Breast epithelium (tissue), 4 donors: ENCODE results near the gene PSMF1. TPM values are rescaled to one million over a fixed set of nuclear protein-coding genes. Genes with fewer than 3 reads are reported as not detected.
A peak's percentile ranks its signal among the peaks of the same experiment; 100 is the strongest.

ENCODE experiments used
- DNase-seq, 2 donors: peaks; one replicate each; pipeline ENCODE4 v3.0.0-alpha.2; 2019; ENCODE audit warnings: low spot score in 2 of 2
- H3K27ac ChIP-seq, 2 donors: fragments of 200-600 bp; sonication (generic) in 1 of 2; one replicate each; pipeline ENCODE4 v1.5.1; 2016 to 2019; ENCODE audit warnings: mild to moderate bottlenecking in 1 of 2
- H3K27me3 ChIP-seq, 2 donors: fragments of 200-600 bp; sonication (generic) in 1 of 2; one replicate each; pipeline versions ENCODE4 v1.5.1 to v1.6.0; 2017 to 2019; ENCODE audit warnings: control low read depth in 1 of 2, mild to moderate bottlenecking in 1 of 2
- H3K36me3 ChIP-seq: fragments of 200-600 bp; one replicate; pipeline ENCODE4 v1.5.1; 2019
- H3K4me1 ChIP-seq, 2 donors: fragments of 200-600 bp; sonication (generic); one replicate each; pipeline ENCODE4 v1.5.1; 2016 to 2019; ENCODE audit warnings: control low read depth in 1 of 2
- H3K4me3 ChIP-seq, 3 donors: fragments of 200-600 bp; sonication (generic); 1 replicate in 2 of 3; 2 replicates in 1 of 3; pipeline ENCODE4 v1.5.1; 2016 to 2019; ENCODE audit warnings: mild to moderate bottlenecking in 3 of 3, moderate library complexity in 2 of 3
- H3K9me3 ChIP-seq, 2 donors: fragments of 200-600 bp; sonication (generic) in 1 of 2; one replicate each; pipeline ENCODE4 v1.5.1; 2016 to 2019; ENCODE audit warnings: control low read depth in 1 of 2
- POLR2A ChIP-seq: fragments of 450-650 bp; IDR thresholded peaks from one replicate; pipeline ENCODE4 v1.6.1; 2016; ENCODE audit warnings: antibody characterized with exemption, mild to moderate bottlenecking, moderate library complexity
- POLR2AphosphoS5 ChIP-seq, 3 donors: sonication (generic); formaldehyde crosslinking; IDR thresholded peaks; one replicate each; pipeline ENCODE4 v1.6.1; 2017; ENCODE audit warnings: antibody characterized with exemption in 3 of 3
- intact Hi-C: fragments of 100-400 bp; cut with DNase I; formaldehyde crosslinking; loops from one replicate; pipeline ENCODE4 v1.15.1; 2023; ENCODE audit warnings: low total_unique reads
- total RNA-seq, 3 donors: library from RNA; depleted of rRNA; stranded (reverse); fragments of >200 nt; gene quantifications; one replicate each; pipeline ENCODE4 v1.1.0, GENCODE V29; 2016
- TF ChIP-seq, protein P1 (sequence below), 3 donors: fragments of 450-650 bp; IDR thresholded peaks; one replicate each; pipeline ENCODE4 v1.5.1; 2016 to 2017; ENCODE audit warnings: antibody characterized with exemption in 3 of 3, mild to moderate bottlenecking in 3 of 3, moderate library complexity in 3 of 3

PSMF1 gene
- total RNA-seq, 3 donors from 2014 or later = 71.7 to 98.4 (median 75.1) TPM

DNA sequence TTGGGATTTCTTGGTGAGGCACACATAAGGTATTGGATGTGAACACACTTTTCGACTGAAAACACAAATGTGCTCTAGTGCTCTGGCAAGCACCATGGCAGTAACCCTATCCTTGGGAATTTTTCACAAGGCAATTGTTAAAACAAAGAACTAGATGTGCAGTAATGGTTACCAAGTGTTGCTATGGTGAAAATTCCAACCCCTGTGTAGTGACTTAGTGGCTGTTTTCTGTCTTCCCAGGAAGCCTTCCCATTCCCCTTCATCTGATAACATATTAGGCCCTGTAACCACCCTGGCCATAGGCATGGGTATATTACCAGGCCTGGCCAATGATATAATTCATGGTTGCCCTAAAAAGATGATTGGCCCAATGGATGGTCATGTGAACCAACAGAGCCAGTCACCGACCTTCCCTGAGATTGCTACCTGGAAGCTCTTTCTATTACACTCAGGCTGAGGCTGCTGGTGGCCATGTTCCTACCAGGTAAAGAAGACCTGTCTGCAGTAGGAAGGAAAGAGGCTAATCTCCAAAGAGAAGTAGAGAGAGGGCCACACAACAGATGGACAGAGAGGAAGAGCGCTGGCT is 89.0 kb downstream of the PSMF1 start:
- Histone ChIP-seq H3K27me3 (peaks cover 0 to 5% of the 10 kb centered on the region in 2 donors), H3K9me3 (no peaks in the 10 kb centered on the region), H3K4me3 (no peak overlapping the region), H3K36me3 (no peaks in the 10 kb centered on the region), H3K4me1 (no peaks in the 10 kb centered on the region), H3K27ac (no peak overlapping the region)
- no peak for DNase-seq
- intact Hi-C loops = no loop called here
- no peak for TF ChIP-seq POLR2AphosphoS5 (IDR thresholded peaks at IDR 0.05)

DNA sequence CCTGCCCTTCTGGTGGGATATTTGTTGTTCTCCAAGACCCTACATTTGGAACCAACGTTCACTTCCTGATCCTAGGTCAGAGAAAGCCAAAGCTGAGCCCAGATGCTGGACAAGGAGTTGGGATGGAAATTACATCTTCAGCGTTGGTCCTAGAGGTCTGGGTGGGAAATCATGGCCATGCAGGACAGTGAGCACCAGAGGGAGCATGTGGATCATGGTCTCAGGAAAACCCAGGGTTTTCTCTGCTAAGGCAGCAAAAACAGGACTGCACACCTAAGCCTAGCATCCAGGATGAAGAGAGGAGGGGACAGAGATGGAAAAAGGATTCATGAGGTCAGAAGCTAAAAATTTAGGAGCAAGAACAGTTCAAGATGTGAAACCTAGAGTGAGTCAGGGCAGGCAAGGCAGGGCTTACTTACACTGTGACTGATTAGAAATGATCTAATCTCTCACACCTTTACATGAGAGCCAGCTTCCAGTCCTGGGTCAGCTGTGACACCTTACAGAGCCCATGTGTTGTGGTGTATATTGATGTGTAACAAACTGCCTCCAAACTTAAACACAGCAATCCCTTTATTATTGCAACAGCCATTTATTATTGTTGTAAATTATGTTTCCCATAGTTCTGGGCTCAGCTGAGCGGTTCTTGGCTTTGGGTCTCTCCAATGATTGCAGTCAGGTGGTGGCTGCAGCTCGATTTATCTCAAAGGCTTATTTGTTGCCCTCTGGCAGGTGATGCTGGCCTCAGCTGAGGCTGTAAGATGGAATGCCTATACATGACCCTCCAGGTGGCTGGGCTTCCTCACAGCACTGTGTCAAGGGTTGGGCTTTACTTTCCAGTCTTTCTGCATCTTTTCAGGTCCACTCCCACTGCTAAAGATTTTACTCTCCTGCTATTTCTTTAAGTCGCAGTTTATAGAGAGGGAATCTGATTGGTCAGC is 91.3 kb downstream of the PSMF1 start:
- no peak for DNase-seq
- TF ChIP-seq, protein P1, sequence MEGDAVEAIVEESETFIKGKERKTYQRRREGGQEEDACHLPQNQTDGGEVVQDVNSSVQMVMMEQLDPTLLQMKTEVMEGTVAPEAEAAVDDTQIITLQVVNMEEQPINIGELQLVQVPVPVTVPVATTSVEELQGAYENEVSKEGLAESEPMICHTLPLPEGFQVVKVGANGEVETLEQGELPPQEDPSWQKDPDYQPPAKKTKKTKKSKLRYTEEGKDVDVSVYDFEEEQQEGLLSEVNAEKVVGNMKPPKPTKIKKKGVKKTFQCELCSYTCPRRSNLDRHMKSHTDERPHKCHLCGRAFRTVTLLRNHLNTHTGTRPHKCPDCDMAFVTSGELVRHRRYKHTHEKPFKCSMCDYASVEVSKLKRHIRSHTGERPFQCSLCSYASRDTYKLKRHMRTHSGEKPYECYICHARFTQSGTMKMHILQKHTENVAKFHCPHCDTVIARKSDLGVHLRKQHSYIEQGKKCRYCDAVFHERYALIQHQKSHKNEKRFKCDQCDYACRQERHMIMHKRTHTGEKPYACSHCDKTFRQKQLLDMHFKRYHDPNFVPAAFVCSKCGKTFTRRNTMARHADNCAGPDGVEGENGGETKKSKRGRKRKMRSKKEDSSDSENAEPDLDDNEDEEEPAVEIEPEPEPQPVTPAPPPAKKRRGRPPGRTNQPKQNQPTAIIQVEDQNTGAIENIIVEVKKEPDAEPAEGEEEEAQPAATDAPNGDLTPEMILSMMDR (IDR thresholded peaks at IDR 0.05) = no peak
- TF ChIP-seq POLR2A = no peak
- no peak for TF ChIP-seq POLR2AphosphoS5 (IDR thresholded peaks at IDR 0.05)
- Histone ChIP-seq H3K4me1 (no peaks in the 10 kb centered on the region), H3K27me3 (peaks cover 0 to 5% of the 10 kb centered on the region in 2 donors), H3K9me3 (no peaks in the 10 kb centered on the region), H3K4me3 (no peak overlapping the region), H3K36me3 (no peaks in the 10 kb centered on the region), H3K27ac (no peak overlapping the region)
- intact Hi-C loops = no loop called here

DNA sequence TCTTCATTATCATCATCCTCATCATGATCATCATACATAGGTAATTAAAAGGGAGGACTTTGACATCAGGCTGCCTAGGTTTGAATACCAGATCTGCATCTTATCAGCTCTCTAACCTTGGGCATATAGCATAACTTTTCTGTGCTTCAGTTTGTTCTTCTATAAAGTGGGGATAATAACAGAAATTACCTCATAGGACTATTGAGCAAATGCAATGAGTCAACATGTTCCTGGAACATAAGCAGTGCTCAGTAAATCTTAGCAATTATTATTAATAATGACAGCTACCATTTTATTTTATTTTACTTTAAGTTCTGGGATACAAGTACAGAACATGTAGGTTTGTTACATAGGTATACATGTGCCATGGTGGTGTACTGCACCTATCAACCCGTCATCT is 92.1 kb downstream of the PSMF1 start:
- Histone ChIP-seq H3K36me3 (no peaks in the 10 kb centered on the region), H3K4me1 (no peaks in the 10 kb centered on the region), H3K4me3 (no peak overlapping the region), H3K27me3 (peaks cover 0 to 10% of the 10 kb centered on the region in 2 donors), H3K27ac (no peak overlapping the region), H3K9me3 (no peaks in the 10 kb centered on the region)
- no peak for DNase-seq
- no peak for TF ChIP-seq POLR2A
- TF ChIP-seq, protein P1 (IDR thresholded peaks at IDR 0.05) = no peak
- TF ChIP-seq POLR2AphosphoS5 (IDR thresholded peaks at IDR 0.05) = no peak
- intact Hi-C loops = no loop called here

DNA sequence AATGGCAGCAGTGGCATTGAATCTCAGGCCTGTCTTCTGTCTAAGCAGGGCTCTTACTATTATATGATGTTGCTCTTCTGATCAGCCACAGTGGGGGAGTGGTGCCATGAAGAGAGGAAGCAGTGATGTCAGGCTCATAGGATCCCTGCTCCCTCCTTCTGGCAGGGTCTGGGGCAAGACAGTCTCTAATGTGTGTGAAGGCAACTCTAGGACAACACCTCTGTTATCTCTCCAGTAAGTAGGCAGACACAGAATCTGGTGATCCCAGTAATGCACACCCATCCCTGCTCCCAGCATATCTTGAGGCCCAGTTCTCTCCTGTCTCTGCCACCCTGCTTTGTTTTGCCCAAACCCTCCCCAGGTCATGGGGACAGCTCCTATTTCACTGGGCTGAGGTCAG is 93.6 kb downstream of the PSMF1 start:
- intact Hi-C loops = no loop called here
- no peaks in the 10 kb centered on the region for H3K4me1 ChIP-seq

DNA sequence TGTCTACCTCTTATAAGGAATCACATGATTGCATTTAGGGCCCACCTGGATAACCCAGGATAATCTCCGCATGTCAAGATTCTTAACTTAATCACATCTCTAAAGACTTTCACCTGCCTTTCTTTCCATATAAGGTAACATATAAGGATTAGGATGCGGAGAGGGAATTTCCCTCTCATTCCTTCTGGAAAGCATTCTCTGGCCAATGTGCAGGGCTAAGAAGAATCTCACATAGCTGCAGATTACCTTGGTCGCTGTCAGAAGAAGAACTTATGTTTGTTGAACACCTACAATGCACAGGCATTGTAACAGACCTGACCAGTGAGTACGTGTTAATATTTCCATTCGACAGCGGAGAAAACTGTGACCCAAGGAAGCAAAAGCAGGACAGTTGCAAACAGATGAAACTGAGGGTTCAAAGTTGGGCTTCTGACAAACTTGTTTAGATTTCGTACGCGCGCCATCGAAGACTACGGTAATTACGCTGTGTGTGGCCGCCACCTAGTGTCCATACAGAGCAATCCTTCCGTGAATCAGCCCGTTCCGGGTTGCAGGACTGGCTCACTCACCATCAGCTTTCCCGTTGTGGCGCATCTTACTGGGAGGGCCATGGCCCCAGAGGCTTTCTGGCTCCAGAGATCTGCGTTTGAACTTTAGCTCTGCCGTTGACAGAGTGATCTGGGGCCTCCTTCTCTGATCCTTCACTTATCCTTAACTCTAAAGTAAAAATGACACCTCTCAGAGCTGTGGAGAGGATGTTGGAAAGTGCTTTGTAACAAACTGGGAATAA is 94.4 kb downstream of the PSMF1 start:
- H3K27ac ChIP-seq = no peak overlapping the region
- intact Hi-C loops = no loop called here
- H3K36me3 ChIP-seq = no peaks in the 10 kb centered on the region
- no peaks in the 10 kb centered on the region for H3K9me3 ChIP-seq
- peaks cover 0 to 10% of the 10 kb centered on the region in 2 donors for H3K27me3 ChIP-seq
- no peaks in the 10 kb centered on the region for H3K4me1 ChIP-seq
- H3K4me3 ChIP-seq = peak overlapping the region in 1 of 3 donors; percentile 27
- TF ChIP-seq, protein P1 (IDR thresholded peaks at IDR 0.05) = peak; percentile 53 to 76 (median 70)
- TF ChIP-seq POLR2AphosphoS5 (IDR thresholded peaks at IDR 0.05) = no peak
- peak in 1 of 2 donors; percentile 38 for DNase-seq

More for the DNA sequence above, 93.6 kb downstream of the PSMF1 start:
- TF ChIP-seq, protein P1 (IDR thresholded peaks at IDR 0.05) = no peak
- TF ChIP-seq POLR2AphosphoS5 (IDR thresholded peaks at IDR 0.05) (no peak), POLR2A (no peak)
- no peak overlapping the region for H3K27ac ChIP-seq
- peaks cover 0 to 10% of the 10 kb centered on the region in 2 donors for H3K27me3 ChIP-seq
- H3K9me3 ChIP-seq = no peaks in the 10 kb centered on the region
- H3K36me3 ChIP-seq = no peaks in the 10 kb centered on the region
- no peak for DNase-seq
- no peak overlapping the region for H3K4me3 ChIP-seq
